GM12874 (cell line): ENCODE data around the gene DEAF1.

Experiments
- CTCF ChIP-seq: IDR thresholded peaks from 2 replicates; pipeline ENCODE4 v1.5.1; 2011; ENCODE audit warnings: low read depth, mild to moderate bottlenecking, control low read depth, low read length, moderate library complexity; ENCODE audit not compliant: insufficient read depth

Gene DEAF1

GRCh38 chr11:702462-703461, 7.7 kb upstream of the DEAF1 start:
- TF ChIP-seq CTCF = no peak

DNA sequence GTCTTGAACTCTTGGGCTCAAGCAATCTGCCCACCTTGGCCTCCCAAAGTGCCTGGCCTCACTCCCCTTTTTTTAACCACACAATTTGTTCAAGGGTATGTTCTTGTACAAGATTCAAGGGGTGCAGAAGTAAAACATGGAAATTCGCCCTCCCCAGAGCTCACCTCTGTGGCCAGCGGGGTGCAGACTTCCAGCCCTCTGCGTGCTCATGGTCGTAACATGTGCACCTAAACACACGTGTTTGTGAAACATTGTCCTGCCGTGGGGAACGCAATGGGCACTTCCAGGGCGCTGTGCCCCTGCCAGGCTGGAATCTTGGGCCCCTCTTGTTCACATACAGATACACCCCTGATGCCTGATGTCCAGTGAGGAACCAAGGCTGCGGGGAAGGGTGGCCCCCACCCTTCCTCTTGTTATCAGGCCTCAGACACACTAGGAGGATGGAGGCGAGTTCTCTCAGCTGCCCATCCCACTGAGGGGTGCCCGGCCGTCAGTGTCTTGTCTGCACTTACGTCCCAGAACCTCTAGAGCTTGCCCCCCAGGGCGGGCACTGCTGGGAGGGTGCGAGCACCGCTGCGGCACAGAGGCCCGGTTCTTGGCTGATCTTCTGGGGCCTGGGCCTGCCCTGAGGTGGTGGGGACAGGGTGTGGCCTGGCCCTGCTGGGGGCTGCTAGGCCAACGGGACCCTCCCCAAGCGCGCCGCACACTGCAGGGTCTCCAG, 6.9 kb upstream of the DEAF1 start:
- TF ChIP-seq CTCF = no peak

- no peak for TF ChIP-seq CTCF
Observed at GRCh38 chr11:699753-700152, 4.7 kb upstream of the DEAF1 start.

GRCh38 chr11:699116-699508, 4.1 kb upstream of the DEAF1 start:
- no peak for TF ChIP-seq CTCF

- TF ChIP-seq CTCF = no peak
Observed at GRCh38 chr11:698493-699115, 3.6 kb upstream of the DEAF1 start.

DNA sequence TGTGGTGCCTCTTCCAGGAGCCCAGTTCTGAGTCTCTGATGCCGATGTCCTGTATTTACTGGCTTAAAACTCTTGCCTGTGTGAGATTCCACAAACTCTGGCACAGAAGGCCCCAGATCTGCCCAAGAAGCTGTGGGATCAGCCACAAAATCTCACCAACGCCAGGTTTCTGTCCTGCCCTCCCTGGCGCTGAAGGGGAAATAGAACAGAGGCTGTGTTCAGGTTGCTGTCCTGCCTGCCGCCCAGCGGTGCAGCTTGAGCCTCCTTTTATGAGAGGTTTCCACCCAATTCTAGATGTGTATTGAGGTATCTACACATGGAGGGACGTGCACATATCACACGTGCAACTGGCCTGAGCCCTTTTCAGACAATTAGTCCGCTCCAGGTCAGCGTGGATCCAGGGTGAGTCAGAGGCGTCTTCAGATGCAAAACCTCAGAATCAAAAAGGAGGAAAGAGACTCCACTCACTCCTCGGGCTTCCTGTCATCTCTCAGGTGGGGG, 2.8 kb upstream of the DEAF1 start:
- TF ChIP-seq CTCF = no peak
